HPDE6-E6E7 (cell line): Measurements from ENCODE around the gene F2RL2.

ENCODE experiments used
- DNase-seq: peaks from one replicate; pipeline ENCODE4 v3.0.0; 2011; ENCODE audit warnings: missing footprints; ENCODE audit errors: extremely low spot score

F2RL2 gene, protein sequence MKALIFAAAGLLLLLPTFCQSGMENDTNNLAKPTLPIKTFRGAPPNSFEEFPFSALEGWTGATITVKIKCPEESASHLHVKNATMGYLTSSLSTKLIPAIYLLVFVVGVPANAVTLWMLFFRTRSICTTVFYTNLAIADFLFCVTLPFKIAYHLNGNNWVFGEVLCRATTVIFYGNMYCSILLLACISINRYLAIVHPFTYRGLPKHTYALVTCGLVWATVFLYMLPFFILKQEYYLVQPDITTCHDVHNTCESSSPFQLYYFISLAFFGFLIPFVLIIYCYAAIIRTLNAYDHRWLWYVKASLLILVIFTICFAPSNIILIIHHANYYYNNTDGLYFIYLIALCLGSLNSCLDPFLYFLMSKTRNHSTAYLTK

DNA sequence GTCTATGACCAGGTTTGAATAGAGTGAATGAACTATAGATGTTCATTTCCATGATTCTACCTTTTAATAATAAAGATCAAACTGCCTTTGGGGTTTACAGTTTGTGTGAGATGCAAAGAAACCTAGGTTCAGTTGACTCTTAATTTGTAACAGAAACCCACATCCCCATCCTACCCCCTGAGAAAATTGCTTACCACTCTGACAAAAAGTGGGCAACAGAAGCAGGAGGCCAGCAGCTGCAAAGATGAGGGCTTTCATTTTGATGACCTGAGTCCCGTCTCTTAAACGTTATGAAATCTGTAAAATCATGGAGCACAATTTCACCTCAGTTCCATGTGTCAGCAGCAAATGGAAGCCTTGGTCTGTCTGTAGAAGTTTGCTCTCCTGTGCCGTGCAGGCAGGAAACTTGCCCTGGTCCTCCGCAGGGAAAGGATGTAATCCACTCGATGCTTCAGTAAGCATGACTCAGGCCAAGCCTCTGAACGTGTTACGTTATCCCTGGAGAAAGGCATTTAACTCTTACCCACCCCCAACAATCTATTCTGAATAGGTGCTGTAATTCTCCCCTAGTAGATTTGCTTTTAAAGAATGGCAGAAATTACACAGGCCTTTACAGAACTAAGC, at the start of gene F2RL2:
Gene F2RL2 (minus strand): TSS at position 431 of the 624 bp plus-strand sequence. CDS start 173 bp downstream, at position 258.
- DNase-seq, result peak; percentile 29

DNA sequence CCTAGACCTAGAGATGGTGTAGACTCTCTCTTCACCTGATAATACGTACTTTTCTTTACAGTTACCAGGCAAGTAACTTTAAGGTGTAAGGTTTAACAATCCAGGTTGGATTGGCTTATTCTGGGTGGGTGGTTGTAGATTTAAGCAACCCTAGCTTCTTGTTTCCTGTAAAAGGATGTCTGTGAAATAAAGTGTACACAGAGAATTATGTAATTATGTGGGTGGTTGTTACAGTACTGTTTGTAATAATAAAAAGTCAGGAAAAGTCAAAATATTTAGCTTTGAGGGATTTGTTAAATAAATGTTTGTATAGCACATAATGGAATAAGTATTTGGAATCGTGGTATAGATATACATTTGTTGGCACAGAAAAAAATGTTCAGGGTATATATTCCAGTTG, 49.0 kb upstream of the F2RL2 start:
- DNase-seq, result no peak

DNA sequence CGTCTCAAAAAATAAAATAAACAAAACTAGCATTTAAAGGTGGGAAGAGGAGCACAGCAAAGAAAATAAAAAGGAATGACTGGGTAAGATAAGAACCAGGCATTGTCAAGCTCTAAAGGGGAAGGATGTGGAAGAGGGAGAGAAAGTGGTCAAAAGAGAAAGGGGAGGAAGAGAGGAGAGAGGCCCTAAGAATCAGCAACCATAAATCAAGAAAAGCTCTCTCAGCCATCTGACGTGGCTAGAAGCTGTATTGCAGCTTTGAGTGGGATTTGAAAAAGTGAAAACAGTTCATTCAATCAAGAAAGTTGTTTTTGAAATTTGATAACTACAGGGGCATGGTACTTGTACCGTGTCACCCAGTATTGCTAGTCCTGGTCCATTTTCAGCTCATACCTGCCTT, 47.3 kb upstream of the F2RL2 start:
- DNase-seq, result no peak

DNA sequence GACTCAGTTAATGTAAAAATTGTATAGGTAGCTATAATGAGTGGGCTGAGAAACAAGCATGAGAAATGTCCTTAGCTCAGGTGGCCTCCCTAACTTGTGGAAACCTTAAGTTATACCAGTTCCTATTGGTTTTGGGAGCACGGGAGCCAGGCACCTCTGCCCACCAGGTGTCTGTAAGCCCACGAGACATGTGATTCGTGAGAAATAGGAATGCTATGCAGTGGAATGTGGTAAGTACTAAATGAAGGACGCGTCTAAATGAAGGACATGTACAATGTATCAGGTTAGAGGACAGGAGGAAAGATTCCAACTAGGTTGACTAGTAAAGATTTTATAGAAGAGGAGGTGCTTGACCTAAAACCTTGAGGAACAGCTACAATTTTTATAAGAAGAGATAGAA, 46.0 kb upstream of the F2RL2 start:
- no peak for DNase-seq

DNA sequence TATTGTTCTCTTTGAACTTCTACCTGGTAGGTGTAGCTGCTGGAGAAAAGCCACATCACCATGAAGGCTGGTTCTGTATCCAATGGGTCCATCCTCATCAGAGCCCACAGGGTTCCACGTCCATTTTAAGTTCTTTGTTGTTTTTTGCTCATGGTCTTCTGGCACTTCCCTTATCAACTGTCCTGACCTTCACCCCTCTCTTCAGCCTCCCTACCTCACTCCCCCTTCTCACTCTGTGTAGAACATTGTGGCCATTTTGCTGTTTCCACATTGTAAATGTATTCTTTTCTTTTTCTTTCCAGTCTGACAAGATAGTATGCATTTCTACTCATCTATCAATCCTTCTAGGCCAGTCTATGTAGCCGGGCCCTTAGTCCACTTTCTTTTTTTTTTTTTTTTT, 44.3 kb upstream of the F2RL2 start:
- DNase-seq, result no peak

DNA sequence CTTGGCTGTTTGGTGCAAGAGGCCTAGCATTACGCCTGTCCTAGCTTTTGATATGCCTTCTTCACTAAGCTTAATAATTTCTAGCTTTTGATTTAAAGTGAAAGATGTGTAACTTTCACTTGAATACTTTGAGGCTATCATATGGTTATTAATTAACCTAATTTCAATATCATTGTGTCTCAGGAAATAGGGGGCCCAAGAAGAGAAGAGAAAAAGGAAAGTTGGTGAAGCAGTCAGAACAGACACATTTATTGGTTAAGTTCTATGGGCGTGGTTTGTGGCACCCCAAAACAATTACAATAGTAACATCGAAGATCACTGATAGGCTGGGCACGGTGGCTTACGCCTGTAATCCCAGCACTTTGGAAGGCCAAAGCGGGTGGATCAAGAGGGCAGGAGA, 40.9 kb upstream of the F2RL2 start:
- DNase-seq, result no peak

DNA sequence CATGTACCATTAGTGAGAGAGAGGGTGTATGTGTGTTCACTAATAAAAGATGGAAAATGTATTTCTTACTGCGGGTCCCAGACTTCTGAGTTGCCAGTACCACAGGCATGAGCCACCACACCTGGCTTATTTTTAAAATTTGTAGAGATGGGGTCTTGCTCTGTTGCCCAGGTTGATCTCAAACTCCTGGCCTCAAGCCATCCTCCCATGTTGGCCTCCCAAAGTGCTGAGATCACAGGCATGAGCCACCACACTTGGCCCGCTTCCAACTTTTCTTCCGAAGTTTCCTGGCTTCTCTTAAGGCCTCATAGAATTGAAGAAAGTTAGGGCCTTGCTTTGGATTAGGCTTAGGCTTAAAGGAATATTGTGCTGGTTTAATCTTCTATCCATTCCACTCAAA, 40.4 kb upstream of the F2RL2 start:
- no peak for DNase-seq

DNA sequence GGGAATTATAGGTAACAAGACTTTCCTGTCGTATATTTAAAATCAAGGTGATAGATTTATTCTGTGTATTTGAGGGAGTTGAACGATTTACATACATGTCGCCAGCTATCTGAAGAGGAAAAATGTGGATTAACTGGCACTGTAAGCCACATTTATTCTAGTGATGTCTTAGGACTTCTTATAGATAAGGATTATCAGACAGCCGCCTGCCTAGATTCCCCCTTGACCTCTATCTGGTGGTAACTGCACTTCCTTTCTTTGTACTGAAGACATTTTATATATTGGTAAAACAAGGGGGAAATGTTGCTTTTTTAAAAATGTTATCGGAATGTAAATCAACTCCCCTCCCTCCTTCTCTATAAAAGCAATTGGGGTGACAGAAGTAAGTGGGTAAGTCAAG, 39.3 kb upstream of the F2RL2 start:
- no peak for DNase-seq

DNA sequence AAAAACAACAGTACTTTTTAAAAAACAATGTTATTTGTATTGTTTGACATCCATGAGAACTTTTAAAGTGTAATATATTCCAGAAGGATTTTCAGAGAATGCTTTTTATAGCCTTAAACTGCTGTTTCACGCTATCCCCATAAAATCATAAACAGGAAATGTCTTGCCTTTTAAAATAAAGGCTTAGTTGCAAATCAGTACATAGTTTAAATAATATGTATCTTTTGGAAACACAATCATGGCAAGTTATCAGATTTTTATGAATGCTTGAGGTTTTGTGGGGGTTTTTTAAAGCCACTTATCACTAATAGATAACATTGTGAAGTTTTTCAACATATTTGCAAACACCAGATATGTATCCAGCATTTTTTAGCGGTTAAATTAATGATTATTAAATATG, 37.2 kb upstream of the F2RL2 start:
- no peak for DNase-seq

DNA sequence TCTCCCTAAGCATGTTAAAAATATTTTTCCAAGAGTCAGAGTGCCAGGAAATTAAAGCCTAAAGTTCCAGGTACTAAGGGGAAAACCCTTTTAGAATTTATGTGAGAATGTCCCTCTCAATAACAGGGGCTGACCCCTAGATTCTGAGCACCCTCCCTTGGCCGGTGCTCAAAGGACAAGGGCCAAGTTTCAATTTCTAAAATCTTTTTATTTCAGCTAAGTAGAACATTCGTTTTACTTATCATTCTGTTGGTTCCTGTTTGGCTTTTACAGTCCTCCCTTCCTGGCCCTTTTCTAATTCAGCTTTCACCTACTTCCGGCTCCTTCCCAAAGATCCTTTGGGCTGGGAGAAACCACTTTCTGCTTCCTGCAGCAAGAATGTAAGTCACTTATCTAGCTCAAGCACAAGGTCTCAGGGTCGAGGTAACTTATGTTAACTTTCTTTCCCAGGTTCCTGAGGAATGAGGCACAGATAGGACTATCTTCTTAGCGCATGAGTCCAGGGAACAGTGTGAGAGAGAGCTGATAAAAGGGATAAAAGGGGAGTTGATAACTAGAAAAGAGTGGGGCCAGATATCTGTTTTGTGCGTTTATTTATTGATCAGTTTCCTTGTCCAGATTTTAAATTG, 34.6 kb upstream of the F2RL2 start:
- no peak for DNase-seq

DNA sequence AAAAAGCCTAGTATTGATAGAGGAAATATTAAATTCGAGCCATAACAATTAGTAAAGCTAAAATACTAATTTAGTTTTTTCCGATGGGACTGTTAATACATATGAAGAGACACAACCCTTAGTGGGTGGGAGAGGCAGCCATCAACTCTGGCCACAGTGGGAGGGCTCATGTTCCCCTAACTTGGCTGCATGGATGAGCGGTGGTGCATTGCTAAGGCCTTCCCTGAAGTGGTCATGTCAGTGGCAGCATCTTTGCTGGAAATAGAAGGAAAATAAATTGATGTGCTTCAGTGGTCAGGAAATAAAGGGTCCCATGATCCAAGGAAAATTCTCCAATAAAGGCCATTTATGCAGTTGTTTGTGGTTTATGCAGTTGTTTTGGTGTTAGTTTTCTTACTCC, 33.9 kb upstream of the F2RL2 start:
- no peak for DNase-seq

DNA sequence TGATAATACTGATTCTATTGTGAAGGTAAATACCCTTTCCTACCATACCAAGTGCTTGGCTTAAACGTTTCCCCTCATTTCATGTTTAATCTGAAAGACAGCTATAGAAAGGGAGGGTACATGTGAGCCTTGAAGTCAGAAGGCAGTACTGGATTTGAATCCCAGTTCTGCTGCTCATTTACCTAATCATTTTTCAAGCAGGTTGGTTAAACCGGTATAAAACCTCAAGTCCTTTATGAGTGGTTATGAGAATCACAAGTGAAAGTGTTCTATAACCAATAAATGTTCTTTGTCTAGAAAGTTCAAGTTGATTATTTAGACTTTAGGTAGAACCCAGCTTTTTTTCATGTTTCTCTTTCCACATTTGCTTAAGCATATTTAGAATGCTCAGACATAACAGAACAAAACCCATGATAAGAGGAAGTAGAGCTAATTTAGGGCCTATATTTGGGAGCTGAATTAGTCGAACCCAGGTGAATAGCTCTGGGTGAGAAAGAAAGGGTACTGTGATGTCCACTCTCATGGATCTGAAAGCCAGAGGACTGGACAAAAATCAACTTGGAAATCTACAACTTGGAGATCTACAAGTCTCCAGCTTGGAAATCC, 29.7 kb upstream of the F2RL2 start:
- DNase-seq, result no peak

DNA sequence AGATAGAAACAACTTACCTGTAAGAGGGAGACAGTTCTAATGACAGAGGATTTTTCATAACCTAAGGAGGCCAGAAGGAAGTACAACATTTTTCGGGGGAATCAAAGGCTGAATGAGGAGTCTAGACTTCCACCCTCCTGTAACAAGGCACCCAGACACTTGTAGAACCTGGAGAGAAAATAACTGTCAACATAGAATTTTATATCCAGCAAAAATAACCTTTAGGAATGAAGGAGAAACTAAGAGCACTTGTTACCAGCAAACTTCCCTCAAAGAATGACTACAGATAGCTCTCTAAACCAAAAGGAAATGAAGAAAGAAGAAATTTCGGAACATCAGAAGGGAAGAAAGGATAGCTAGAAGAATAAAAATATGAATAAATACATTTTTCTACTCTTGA, 25.9 kb upstream of the F2RL2 start:
- no peak for DNase-seq

DNA sequence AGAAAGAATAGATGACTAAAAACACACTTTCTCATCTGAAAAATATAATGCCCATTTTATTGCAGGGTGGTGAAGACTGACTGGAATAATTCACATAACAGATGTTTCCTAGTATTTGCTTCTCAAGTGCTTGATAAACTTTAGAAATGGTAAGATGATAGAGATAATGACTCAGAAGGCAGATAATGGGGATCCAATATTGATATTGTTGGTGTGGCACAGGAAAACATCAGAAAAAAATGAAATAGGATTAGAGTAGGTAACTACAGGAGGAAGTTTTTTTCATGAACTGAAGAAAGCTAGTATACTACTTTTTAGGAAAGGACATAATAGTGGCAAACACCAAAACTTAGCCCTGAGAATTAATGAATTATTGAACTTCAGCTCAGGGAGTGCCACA, 20.2 kb upstream of the F2RL2 start:
- DNase-seq, result no peak

DNA sequence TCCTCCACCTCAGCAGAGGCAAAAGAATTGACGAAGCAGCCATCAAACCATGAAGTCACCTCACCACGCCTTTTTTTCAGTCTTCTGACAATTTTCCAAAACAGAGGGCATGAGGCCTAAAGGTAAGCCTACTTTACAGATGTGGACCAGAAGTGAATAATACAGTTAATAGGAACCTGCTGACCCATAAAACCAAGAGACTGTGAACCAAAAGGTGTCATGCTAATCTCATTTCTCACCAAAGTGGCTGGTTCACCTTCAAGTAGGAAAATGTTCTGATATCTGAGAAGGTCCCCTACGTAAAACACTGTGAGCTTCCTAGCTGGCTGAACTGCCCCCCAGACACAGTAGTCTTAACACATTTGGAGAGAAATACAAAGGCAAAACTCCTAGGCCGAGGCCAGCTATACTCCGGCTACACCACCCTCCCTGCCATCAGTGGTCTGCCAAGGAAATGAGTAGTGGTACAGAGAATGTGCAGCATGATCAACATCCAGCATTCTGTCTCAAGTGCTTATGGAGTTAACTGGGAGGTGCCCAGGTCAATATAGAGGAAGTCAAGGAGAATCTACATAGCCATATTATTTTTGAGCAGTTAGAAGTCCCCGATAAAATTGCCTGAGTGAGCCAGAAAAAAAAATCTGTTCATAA, 19.3 kb upstream of the F2RL2 start:
- DNase-seq, result no peak

DNA sequence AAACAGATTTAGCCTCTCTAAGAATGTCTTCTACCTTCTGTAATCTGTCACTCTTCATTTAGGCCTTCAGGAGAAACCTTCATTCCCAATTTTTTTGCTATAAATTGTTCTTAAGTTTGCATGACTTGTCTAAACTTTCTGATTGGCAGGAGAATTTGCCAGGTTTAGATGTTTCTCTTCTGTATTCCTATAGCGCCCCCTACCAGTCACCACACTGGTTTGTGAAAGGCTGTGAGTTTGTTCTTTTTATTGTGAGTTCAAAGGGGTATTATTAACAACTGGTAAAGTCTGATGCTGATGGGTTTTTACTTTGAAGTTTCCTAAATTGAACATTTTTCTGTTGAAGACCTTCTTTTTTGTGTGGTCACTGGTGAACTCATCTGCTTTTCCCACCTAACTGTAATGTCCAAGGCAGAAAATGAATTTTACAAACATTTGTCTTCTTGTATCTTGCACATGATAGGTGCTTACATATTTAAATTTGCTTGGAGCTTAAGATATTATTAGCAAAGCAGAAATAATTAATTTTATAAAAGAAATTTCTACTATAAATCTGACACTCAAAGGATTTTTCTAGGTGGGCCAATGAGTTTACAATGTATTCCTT, 18.4 kb upstream of the F2RL2 start:
- DNase-seq, result peak; percentile 23

DNA sequence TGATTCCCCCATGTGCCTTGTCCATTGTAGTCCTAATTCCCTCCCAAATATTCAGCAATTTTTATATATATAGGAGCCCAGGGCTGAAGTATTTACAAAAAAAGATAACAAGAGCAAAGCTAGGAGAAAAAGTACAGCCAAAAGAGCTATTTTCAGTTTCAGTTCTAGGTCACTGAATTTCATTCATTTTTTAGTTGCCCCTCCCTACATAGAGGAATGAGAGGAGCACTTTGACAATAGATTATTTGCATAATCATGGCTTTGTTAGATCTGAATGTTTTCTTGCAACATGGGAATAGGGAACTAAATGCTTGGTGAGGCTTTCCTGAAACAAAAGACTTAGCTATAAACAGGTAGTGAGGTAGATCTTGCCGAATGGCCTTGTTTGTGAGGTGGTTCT, 15.3 kb upstream of the F2RL2 start:
- DNase-seq, result no peak

DNA sequence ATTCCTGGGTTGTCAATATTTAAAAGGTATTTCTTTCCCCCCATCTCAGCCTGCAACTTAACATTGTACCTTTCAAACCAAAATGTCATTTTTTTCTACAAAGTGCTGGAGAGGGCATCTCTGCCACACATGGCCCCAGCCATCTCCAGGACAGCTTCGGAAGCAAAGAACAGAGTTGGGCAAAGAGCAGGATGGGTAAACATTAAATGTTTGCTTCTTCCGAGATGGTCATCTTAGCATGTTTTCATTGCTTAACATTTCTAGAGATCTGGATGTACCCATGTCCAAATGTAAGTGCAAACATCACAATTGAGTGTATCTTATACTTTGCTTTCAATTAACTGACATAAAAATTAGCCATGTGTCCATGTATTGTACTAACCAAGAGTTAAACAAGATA, 14.3 kb upstream of the F2RL2 start:
- DNase-seq, result no peak

DNA sequence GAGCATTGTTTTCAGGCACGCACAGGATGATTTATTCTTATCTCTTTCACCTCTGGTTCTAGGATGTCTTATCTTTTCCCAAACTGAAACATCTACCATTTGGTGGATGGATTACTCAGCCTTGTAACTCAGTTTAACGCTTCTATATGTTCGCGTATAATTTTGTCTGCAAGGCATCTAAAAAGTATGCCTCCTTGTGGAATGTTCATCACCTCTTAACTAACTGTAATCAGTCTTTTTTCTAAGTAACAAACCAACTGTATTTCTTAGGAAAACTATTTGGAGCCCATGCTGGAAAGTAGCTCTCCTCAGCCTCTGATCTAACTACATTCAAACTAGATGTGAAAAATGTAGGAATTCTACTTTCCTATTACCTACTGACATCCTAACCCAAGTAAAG, 11.5 kb upstream of the F2RL2 start:
- no peak for DNase-seq

DNA sequence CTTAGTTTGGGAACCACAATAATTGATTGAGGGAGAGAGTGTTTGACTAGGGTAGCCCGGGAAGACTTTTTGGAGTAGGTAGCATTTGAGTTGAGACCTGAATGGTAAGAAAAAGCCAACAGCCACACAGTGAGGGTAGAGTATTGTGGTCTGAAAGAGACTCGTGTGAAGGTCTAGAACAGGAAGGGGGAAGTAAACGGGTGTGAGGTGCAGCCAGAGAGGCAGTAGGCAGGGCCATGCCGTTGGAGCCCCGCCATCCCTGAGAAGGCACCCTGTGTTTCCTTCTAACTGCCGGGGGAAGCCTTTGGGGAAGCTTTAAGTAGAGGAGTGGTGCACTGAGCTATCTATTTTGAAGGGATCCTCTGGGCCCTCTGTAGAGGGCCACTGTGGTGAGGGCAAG, 3.5 kb upstream of the F2RL2 start:
- no peak for DNase-seq

DNA sequence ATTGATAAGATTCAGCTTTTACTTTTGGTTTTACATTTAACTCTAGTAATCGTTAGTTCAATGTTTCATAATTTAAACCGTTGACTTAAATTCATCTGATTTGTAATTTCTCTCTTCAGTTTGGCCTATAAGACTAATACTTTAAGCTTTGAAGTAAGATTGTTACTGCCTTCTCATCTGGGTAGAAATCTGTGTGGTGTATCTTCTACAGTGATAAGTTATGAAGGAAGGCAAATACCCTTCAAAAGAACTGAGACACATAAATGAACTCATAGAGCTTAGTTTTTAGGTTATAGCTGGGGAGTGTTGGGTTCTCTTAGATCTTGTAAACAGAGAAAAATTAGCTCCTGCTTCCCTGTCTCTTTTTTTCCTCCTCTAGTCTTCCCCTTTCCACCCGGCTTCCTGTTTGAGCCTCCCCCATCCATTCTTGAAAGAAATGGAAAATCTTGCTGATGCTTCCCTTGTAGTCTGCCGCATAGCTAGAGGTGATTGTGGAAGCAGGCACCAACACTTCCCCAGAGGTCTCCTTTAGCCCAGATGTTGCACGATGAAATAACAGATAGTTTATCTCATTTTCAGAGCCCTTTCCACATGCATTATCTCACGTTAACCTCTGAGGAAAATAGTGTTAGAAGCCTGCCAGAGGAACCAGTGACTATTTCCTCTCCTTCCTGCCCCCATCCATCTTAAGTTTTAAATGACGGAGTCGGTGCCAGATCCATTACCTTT, 2.0 kb upstream of the F2RL2 start:
- no peak for DNase-seq
